Hepatocyte (in vitro differentiated cells): ENCODE data around the gene CTNNA3. TPM values are rescaled to one million over a fixed set of nuclear protein-coding genes. Genes with fewer than 3 reads are reported as not detected.

ENCODE experiments used
- DNase-seq: peaks from one replicate; pipeline ENCODE4 v3.0.0-alpha.2; 2016; ENCODE audit warnings: low spot score
- H2AFZ ChIP-seq: fragments of 200-600 bp; sonication (generic); 2 replicates; pipeline ENCODE4 v1.6.0; 2016; ENCODE audit warnings: antibody characterized with exemption, mild to moderate bottlenecking
- H3K27ac ChIP-seq: fragments of 200-600 bp; sonication (generic); 2 replicates; pipeline ENCODE4 v1.5.1; 2016; ENCODE audit warnings: mild to moderate bottlenecking
- H3K27me3 ChIP-seq: fragments of 200-600 bp; sonication (generic); 2 replicates; pipeline ENCODE4 v1.6.1; 2016
- H3K36me3 ChIP-seq: fragments of 200-600 bp; sonication (generic); replicated peaks from 2 replicates; pipeline ENCODE4 v1.5.1; 2016; ENCODE audit warnings: low read depth; ENCODE audit not compliant: insufficient read depth
- H3K4me1 ChIP-seq: fragments of 200-600 bp; sonication (generic); 2 replicates; pipeline ENCODE4 v1.5.1; 2016; ENCODE audit warnings: mild to moderate bottlenecking, moderate library complexity; ENCODE audit not compliant: insufficient read depth
- H3K4me2 ChIP-seq: fragments of 200-600 bp; sonication (generic); 2 replicates; pipeline ENCODE4 v1.6.0; 2016
- H3K4me3 ChIP-seq: fragments of 200-600 bp; sonication (generic); 2 replicates; pipeline ENCODE4 v1.5.1; 2016; ENCODE audit warnings: mild to moderate bottlenecking
- H3K79me2 ChIP-seq: fragments of 200-600 bp; sonication (generic); 2 replicates; pipeline ENCODE4 v1.6.0; 2017; ENCODE audit warnings: mild to moderate bottlenecking
- H3K9me2 ChIP-seq: fragments of 200-600 bp; sonication (generic); replicated peaks from 2 replicates; pipeline ENCODE4 v1.6.0; 2017; ENCODE audit warnings: mild to moderate bottlenecking; ENCODE audit not compliant: insufficient read depth
- H3K9me3 ChIP-seq: fragments of 200-600 bp; sonication (generic); 2 replicates; pipeline ENCODE4 v1.5.1; 2016; ENCODE audit warnings: low read depth, mild to moderate bottlenecking
- H4K20me1 ChIP-seq: fragments of 200-600 bp; sonication (generic); 2 replicates; pipeline ENCODE4 v1.6.0; 2016; ENCODE audit warnings: mild to moderate bottlenecking; ENCODE audit not compliant: insufficient read depth, poor library complexity, severe bottlenecking
- CTCF ChIP-seq: fragments of 200-600 bp; sonication (generic); IDR thresholded peaks from 2 replicates; pipeline ENCODE4 v1.5.1; 2016; ENCODE audit warnings: antibody characterized with exemption, mild to moderate bottlenecking; ENCODE audit not compliant: poor library complexity
- EZH2 ChIP-seq: fragments of 200-600 bp; sonication (generic); IDR thresholded peaks from 2 replicates; pipeline ENCODE4 v1.6.1; 2016; ENCODE audit warnings: antibody characterized with exemption, mild to moderate bottlenecking, borderline replicate concordance
- EZH2phosphoT487 ChIP-seq: fragments of 200-600 bp; sonication (generic); IDR thresholded peaks from one replicate; pipeline ENCODE4 v1.6.1; 2018; ENCODE audit warnings: antibody characterized with exemption, mild to moderate bottlenecking, low read depth, moderate library complexity; ENCODE audit not compliant: unreplicated experiment, severe bottlenecking
- WGBS: methylation state at CpG from one replicate; pipeline ENCODE4 v1.1.6; 2016; ENCODE audit warnings: low lambda C conversion rate; ENCODE audit errors: missing lambda C conversion rate; 5-methylcytosine and 5-hydroxymethylcytosine counted together
- polyA plus RNA-seq: library from polyadenylated mRNA; unstranded; fragments of >200 nt; fragmentation: Nextera tagmentation; extraction: Ambion mirVana; gene quantifications from 2 replicates; pipeline ENCODE4 v1.2.1, GENCODE V29; 2016
- total RNA-seq: library from RNA; depleted of rRNA; stranded (reverse); fragments of >200 nt; gene quantifications from 2 replicates; pipeline ENCODE4 v1.2.3, GENCODE V29; 2014

Gene CTNNA3
- total and polyA plus RNA-seq, 2 experiments from 2014 or later = 12.9 to 25.9 TPM

GRCh38 chr10:67596641-67597040 is 99.4 kb downstream of the CTNNA3 start:
- Histone ChIP-seq H3K27ac (no peak overlapping the region), H3K4me1 (no peaks in the 10 kb centered on the region), H3K79me2 (no peaks in the 10 kb centered on the region), H3K9me3 (no peaks in the 10 kb centered on the region), H3K4me3 (no peak overlapping the region), H3K36me3 (no peaks in the 10 kb centered on the region), H2AFZ (no peak overlapping the region), H3K4me2 (no peak overlapping the region), H4K20me1 (no peaks in the 10 kb centered on the region), H3K9me2 (no peaks in the 10 kb centered on the region), H3K27me3 (no peaks in the 10 kb centered on the region)
- DNase-seq = no peak
- TF ChIP-seq EZH2phosphoT487 (no peak), CTCF (no peak), EZH2 (no peak)

DNA sequence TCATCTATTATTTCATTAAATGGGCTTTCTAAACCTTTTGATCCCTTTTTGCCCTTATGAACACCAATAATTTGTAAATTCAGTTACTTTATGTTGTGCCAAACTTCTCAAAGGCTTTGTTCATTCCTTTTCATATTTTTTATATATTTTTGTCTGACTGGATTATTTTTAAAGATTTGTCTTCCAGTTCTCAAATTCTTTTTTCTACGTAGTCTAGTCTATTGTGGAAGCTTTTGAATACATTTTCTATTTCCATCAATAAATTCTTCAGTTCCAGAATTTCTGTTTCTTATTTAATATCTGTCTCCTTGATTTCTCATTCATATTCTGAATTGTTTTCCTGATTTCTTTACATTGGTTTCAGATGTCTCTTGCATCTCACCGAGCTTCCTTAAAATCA is 108.2 kb downstream of the CTNNA3 start:
- no peaks in the 10 kb centered on the region for H3K9me3 ChIP-seq
- no peaks in the 10 kb centered on the region for H4K20me1 ChIP-seq
- 88% methylated on average over 2 of the region's 2 CpGs for WGBS

DNA sequence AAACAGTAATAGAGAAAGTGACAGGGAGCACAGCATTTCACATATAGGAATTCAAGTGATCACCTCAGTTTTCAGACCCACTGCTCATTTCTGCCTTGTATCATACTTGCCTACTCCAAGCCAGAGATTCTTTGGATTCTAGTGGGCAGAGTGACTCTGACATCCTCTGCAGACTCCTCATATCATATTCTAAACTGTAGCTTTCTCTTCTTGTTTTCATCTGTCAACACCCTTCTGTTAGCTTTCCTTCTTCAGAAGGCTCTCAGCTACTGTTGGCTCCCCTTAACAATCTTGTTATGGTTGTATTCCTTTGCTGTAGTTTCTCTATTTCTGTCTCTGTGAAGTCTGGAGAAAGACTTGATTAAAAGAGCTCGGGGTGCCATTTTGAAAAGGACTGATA is 120.5 kb downstream of the CTNNA3 start:
- DNase-seq = no peak
- no peaks in the 10 kb centered on the region for H3K9me3 ChIP-seq
- no peaks in the 10 kb centered on the region for H4K20me1 ChIP-seq
- H3K4me2 ChIP-seq = no peak overlapping the region
- no peak overlapping the region for H2AFZ ChIP-seq
- no peak for TF ChIP-seq EZH2phosphoT487
- no peak for TF ChIP-seq EZH2
- no peak for TF ChIP-seq CTCF
- H3K4me1 ChIP-seq = no peaks in the 10 kb centered on the region
- no peaks in the 10 kb centered on the region for H3K9me2 ChIP-seq
- H3K79me2 ChIP-seq = no peaks in the 10 kb centered on the region
- H3K27ac ChIP-seq = no peak overlapping the region
- H3K27me3 ChIP-seq = no peaks in the 10 kb centered on the region
- H3K4me3 ChIP-seq = no peak overlapping the region
- H3K36me3 ChIP-seq = no peaks in the 10 kb centered on the region
- WGBS = 39% methylated on average over 1 of the region's 1 CpG

More for the DNA sequence above, 108.2 kb downstream of the CTNNA3 start:
- no peak overlapping the region for H2AFZ ChIP-seq
- no peaks in the 10 kb centered on the region for H3K4me1 ChIP-seq
- H3K9me2 ChIP-seq = no peaks in the 10 kb centered on the region
- H3K27ac ChIP-seq = no peak overlapping the region
- H3K4me2 ChIP-seq = no peak overlapping the region
- TF ChIP-seq EZH2phosphoT487 (no peak), EZH2 (no peak)
- H3K36me3 ChIP-seq = no peaks in the 10 kb centered on the region
- no peaks in the 10 kb centered on the region for H3K27me3 ChIP-seq
- DNase-seq = no peak
- no peak overlapping the region for H3K4me3 ChIP-seq
- no peaks in the 10 kb centered on the region for H3K79me2 ChIP-seq

GRCh38 chr10:67573484-67573883 is 122.5 kb downstream of the CTNNA3 start:
- Histone ChIP-seq H3K9me3 (no peaks in the 10 kb centered on the region), H3K36me3 (no peaks in the 10 kb centered on the region), H2AFZ (no peak overlapping the region), H3K4me2 (no peak overlapping the region), H3K9me2 (no peaks in the 10 kb centered on the region), H3K27me3 (no peaks in the 10 kb centered on the region), H3K4me1 (no peaks in the 10 kb centered on the region), H3K79me2 (no peaks in the 10 kb centered on the region), H3K27ac (no peak overlapping the region), H4K20me1 (no peaks in the 10 kb centered on the region), H3K4me3 (no peak overlapping the region)
- no peak for DNase-seq
- WGBS = 86% methylated on average over 1 of the region's 1 CpG
- no peak for TF ChIP-seq EZH2
